ENCODE data around the gene MRGPRF.

DNA sequence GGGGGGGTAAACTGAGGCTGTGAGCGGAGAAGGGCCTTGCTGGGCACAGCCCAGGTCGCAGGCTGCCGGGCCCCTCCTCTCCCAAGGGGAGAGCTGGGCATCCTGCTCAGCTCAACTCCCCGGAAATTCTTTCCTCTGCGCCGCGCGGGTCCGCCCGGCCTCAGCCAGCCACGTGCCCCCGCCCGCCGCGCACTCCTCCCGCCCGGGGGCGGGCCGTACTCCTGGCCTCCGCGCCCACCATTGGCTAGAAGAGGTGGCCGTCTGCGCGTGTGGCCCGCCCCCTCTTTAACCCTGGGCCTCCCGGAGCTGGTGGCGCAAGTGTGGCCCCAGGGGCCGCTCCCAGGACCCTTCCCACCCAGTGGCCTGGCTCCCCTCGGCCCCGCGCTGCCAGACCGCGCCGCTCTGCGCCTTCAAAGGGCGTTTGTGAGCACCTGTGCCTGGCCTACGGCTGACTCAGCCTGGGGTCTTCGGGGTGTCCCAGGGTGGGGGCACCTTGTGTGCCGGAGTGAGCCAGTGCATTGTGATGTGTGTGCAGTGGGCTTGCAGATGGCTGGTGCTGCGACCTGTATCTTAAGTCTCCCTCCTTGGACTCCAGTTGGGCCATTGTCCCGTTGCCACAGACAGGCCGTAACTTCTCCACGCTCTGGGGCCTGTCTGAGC is 2.0 kb downstream of the MRGPRF start:
- TF ChIP-seq GATA3 (IDR thresholded peaks at IDR 0.05; ENCODE audit: borderline replicate concordance) (no peak), POLR2A (IDR thresholded peaks at IDR 0.05; ENCODE audit: low read length) (no peak), CEBPB (IDR thresholded peaks at IDR 0.05) (no peak), HDAC2 (IDR thresholded peaks at IDR 0.05) (no peak)
- TF ChIP-seq, protein P1, sequence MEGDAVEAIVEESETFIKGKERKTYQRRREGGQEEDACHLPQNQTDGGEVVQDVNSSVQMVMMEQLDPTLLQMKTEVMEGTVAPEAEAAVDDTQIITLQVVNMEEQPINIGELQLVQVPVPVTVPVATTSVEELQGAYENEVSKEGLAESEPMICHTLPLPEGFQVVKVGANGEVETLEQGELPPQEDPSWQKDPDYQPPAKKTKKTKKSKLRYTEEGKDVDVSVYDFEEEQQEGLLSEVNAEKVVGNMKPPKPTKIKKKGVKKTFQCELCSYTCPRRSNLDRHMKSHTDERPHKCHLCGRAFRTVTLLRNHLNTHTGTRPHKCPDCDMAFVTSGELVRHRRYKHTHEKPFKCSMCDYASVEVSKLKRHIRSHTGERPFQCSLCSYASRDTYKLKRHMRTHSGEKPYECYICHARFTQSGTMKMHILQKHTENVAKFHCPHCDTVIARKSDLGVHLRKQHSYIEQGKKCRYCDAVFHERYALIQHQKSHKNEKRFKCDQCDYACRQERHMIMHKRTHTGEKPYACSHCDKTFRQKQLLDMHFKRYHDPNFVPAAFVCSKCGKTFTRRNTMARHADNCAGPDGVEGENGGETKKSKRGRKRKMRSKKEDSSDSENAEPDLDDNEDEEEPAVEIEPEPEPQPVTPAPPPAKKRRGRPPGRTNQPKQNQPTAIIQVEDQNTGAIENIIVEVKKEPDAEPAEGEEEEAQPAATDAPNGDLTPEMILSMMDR (IDR thresholded peaks at IDR 0.05): no peak
- TF ChIP-seq, protein P2, sequence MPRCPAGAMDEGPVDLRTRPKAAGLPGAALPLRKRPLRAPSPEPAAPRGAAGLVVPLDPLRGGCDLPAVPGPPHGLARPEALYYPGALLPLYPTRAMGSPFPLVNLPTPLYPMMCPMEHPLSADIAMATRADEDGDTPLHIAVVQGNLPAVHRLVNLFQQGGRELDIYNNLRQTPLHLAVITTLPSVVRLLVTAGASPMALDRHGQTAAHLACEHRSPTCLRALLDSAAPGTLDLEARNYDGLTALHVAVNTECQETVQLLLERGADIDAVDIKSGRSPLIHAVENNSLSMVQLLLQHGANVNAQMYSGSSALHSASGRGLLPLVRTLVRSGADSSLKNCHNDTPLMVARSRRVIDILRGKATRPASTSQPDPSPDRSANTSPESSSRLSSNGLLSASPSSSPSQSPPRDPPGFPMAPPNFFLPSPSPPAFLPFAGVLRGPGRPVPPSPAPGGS (IDR thresholded peaks at IDR 0.05): no peak
- TF ChIP-seq, protein P3, sequence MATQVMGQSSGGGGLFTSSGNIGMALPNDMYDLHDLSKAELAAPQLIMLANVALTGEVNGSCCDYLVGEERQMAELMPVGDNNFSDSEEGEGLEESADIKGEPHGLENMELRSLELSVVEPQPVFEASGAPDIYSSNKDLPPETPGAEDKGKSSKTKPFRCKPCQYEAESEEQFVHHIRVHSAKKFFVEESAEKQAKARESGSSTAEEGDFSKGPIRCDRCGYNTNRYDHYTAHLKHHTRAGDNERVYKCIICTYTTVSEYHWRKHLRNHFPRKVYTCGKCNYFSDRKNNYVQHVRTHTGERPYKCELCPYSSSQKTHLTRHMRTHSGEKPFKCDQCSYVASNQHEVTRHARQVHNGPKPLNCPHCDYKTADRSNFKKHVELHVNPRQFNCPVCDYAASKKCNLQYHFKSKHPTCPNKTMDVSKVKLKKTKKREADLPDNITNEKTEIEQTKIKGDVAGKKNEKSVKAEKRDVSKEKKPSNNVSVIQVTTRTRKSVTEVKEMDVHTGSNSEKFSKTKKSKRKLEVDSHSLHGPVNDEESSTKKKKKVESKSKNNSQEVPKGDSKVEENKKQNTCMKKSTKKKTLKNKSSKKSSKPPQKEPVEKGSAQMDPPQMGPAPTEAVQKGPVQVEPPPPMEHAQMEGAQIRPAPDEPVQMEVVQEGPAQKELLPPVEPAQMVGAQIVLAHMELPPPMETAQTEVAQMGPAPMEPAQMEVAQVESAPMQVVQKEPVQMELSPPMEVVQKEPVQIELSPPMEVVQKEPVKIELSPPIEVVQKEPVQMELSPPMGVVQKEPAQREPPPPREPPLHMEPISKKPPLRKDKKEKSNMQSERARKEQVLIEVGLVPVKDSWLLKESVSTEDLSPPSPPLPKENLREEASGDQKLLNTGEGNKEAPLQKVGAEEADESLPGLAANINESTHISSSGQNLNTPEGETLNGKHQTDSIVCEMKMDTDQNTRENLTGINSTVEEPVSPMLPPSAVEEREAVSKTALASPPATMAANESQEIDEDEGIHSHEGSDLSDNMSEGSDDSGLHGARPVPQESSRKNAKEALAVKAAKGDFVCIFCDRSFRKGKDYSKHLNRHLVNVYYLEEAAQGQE (IDR thresholded peaks at IDR 0.05): no peak
- TF ChIP-seq, protein P4, sequence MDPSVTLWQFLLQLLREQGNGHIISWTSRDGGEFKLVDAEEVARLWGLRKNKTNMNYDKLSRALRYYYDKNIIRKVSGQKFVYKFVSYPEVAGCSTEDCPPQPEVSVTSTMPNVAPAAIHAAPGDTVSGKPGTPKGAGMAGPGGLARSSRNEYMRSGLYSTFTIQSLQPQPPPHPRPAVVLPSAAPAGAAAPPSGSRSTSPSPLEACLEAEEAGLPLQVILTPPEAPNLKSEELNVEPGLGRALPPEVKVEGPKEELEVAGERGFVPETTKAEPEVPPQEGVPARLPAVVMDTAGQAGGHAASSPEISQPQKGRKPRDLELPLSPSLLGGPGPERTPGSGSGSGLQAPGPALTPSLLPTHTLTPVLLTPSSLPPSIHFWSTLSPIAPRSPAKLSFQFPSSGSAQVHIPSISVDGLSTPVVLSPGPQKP (IDR thresholded peaks at IDR 0.05; ENCODE audit: low read depth, low read length): no peak
